ENCODE measurements around the gene WNK3.

- TF ChIP-seq CTCF (optimal IDR thresholded peaks at IDR 0.05 in 1 of 3, IDR thresholded peaks at IDR 0.05 in 1 of 3, conservative IDR thresholded peaks at IDR 0.05 in 1 of 3; ENCODE audit: extremely low read depth in 1 of 3, insufficient read depth in 2 of 3, low read length in 3 of 3) (no peak), EZH2 (IDR thresholded peaks at IDR 0.05; ENCODE audit: low read length) (no peak)
Observed at GRCh38 chrX:54166915-54167314, 190.9 kb downstream of the WNK3 start.
